Measurements from ENCODE around the gene LZTR1.
"Not testable (repeated sequence)": the region's sequence is repeated elsewhere in the genome, so short reads cannot be mapped to it uniquely, and the experiment has no call there.

The LZTR1 gene

DNA sequence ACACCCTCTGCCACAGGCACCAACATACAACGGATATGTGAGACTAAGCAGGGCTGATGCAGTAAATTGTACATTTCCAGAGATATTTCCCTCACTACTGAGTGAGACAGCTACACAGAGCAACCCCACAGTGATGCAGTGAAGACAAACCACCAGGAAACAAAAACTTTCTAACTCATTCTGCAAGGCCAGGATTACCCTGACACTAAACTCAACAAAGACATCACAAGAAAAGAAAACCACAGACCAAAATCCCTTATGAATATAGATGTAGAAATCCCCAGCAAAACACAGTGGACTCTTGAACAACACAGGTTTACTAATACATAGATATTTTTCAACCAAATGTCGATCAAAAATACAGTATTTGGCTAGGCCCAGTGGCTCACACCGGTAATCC lies 51.8 kb downstream of the LZTR1 start:
- DNase-seq (ENCODE audit: low read depth, low spot score), result no peak

DNA sequence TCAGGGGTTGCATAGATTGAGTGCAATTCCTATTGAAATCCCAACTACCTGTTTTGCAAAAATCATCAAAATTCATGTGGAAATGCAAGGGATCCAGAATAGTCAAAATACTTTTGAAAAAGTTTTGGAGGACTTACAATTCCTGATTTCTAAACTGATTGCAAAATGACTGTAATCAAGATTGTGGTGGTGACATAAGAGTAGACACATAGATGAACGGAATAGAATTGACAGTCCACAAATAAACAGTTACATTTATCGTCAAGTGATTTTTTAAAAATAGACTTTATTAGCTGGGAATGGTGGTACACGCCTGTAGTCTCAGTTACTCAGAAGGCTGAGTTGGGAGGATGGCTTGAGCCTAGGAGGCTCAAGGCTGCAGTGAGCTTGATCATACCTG lies 52.9 kb downstream of the LZTR1 start:
- DNase-seq (ENCODE audit: low read depth, low spot score), result no peak

DNA sequence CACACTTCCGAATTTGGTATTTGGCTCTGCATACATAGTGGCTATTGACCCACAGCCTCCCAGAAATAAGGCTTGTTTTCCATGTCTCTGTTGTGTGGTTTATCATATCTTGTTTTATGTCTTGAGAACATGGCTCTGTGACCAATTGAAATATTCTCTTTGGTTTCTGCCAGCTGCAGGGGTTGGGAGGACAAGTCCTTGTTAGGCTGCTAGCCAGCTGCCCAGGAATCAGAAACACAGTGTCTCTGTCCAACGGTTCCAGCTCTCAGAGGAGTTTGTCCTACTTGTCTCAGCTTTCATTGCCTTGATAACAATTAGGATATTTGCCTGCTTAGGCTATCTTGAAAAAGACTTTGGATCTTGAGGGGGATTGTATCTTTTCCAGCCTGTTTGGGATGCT lies 56.3 kb downstream of the LZTR1 start:
- no peak for DNase-seq (ENCODE audit: low read depth, low spot score)

- not testable (repeated sequence) for DNase-seq (ENCODE audit: low read depth, low spot score)
These were observed 57.1 kb downstream of the LZTR1 start for GRCh38 chr22:21039158-21039557.

DNA sequence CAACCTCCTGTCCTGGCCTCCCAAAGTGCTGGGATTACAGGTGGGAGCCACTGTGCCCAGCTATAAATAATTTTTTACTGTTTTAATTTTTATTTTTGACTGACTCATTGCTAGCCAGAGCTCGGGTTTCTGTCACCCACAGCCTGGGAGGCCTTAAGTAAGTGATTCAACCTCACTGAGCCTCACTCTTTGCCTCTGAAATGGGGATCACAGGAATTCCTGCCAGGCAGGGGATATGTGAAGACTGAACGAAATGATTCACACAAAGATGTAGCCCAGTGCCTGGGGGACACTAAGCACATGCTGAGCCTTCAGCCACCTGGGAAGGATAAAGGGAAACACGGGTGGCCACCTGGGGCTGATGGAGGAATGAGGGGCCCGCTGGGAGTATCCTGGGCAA lies 59.8 kb downstream of the LZTR1 start:
- DNase-seq (ENCODE audit: low read depth, low spot score), result no peak

GRCh38 chr22:21042978-21043859 lies 61.1 kb downstream of the LZTR1 start:
- no peak for DNase-seq (ENCODE audit: low read depth, low spot score)

DNA sequence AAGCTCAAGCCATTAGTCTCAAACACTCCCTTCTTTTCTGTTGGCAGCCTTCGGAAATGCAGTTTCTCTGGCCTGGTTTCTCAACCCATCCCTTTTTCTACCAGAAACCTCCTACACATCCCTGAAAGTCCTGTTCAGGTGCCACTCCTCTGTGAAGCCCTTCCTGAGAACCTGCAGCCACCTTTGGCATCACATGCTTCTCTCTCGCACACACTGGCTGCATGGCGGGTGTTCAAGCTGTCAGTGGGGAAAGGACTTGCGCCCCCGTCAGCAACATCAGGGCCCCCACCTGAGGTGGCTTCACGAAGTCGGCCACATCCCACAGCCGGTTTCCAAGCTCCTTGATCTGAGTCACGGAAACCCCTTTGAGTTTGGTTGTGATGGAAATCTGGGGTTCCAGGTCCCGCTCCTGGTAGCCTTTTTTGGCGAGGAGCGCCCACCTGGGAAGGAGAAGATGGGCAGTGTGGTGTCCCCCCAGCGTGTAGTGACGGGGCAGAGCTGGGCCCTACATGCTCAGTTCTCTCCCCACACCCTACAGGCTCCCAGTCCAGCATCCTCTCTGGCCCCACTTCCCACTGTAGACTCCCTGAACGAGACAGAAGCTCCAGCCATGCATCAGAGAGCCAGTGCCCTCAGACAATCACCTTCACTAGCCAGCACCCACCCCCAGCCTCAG lies 61.9 kb downstream of the LZTR1 start:
- DNase-seq (ENCODE audit: low read depth, low spot score), result no peak

DNA sequence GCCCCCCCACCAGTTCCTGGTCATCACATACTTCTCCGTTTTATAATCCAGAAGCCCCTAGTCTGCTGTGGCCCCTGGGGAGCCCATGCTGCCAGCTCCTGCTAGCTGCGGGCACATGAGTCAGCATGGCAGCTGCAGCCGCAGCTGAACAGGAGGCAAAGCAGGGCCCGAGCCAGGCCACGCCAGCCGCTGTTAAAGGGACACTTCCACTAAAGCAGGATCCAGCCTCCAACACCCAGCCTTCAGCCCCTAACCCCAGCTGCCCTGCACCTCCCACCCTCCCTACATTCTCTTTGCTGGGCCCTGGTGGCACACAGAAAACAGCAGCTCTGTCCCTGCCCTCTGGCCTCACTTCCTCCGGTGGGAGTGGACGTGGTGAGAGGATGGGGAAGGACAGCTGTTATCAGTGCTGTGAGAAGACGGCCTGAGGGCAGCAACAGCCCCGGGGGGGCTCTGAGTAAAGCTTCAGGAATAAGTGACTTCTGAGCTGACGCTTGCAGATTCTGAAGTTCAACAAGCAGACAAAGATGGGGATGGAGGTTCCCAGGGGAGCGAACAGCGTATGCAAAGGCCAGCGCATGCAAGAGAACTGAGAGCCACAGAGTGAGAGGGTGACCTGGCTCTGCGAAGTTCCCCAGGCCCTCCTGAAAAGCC lies 63.0 kb downstream of the LZTR1 start:
- DNase-seq (ENCODE audit: low read depth, low spot score), result no peak

DNA sequence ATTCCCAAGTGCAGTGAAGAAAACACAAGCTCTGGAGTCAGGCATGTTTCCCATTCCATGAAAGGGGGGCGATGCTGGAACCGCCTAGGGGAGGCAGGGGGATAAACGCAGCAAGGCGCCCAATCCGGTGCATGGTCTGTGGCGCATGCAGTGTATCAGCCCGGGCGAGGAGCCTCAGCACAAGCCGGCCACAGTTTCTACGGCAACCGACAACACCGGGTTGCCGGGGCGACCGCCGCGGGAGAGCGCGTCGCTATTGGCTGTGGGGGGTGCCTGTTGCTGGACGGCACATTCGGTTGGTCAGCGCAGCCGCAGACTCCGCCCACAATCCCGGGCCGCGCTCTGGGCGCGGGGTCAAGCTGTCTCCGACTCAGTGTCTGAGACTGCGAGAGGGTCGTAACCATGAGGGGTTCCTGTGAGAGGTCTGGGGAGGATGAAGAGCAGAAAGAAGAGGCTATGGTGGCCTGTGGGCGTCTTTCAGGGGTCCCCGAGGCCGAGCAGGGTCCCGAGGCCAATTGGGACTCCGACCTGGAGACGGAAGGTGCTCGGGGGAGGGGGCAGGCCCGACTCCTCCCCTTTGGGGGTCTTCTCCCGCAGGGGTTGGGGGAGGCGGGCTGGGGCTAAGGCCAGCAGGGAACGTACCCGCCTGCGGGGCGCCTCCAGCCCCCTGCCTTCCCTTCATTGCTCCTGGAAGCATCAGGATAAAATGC lies 63.6 kb downstream of the LZTR1 start, which contains the start of gene LRRC74B:
Gene LRRC74B, plus strand, starts transcription at position 362 of the 710 bp plus-strand sequence. Its CDS starts 41 bp downstream, at position 403.
- peak; percentile 14 for DNase-seq (ENCODE audit: low read depth, low spot score)

GRCh38 chr22:21047035-21047661 lies 65.1 kb downstream of the LZTR1 start:
- DNase-seq (ENCODE audit: low read depth, low spot score), result no peak

- DNase-seq (ENCODE audit: low read depth, low spot score), result no peak
These were observed 65.6 kb downstream of the LZTR1 start for GRCh38 chr22:21047730-21048129.

- not testable (repeated sequence) for DNase-seq (ENCODE audit: low read depth, low spot score)
These were observed 66.4 kb downstream of the LZTR1 start for GRCh38 chr22:21048448-21048847.

All from activated CD4-positive, CD25-positive, alpha-beta regulatory T cell treated with anti-CD3 and anti-CD28 coated beads, Interleukin-2, amount 50 U/mL, for 16 hours (primary cell).